Stimulated activated CD4-positive, alpha-beta T cell treated with anti-CD3 and anti-CD28 coated beads, Interleukin-12 subunit alpha, Interleukin-12 subunit beta, amount 100 ng/mL, for 48 hours (primary cell): ENCODE results near the gene CDC14B.
"Not testable (repeated sequence)": the region's sequence is repeated elsewhere in the genome, so short reads cannot be mapped to it uniquely, and the experiment has no call there.

Source experiments
- DNase-seq, 3 donors: peaks; one replicate each; pipeline ENCODE4 v3.0.0-alpha.2; 2020; ENCODE audit warnings: low read depth in 2 of 3, low spot score in 1 of 3

The CDC14B gene

DNA sequence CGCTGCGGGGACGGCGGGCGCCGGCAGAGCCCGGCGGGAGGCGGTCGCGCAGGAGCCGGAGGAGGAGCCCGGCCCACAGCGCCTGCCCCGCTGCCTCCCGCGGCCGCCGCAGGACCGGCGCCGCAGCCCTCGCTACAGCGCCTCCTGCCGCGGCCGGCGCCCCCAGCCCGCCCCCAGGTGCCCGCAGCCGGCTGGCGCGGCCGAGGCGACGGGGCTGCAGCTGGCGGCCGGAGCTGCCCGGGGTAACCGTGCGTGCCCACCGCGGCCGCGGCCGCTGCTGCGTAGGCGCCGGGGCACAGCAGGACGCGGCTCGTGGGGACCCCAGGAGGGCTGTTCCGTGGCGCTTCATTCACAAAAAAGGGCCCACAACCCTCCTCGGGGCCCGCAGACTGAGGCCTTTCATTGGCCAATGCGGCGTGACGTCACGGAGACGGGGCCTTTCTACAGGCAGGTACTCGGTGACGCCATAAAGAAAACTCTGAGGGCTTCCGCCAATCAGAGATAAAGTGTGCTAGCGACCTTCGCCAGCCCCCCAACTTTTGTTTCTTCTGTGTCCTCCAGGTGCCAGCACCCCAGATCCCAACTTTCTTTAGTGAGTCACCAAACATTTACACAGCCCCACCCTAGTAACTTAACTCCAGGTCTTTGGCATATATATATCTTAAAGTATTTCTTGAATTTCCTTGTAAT is at the start of gene CDC14B:
TSS of gene CDC14B (minus strand) at position 353 of the 690 bp plus-strand sequence. CDS start 465 bp downstream, outside the sequence.
- DNase-seq, result peak; percentile 51 to 67 (median 62)

DNA sequence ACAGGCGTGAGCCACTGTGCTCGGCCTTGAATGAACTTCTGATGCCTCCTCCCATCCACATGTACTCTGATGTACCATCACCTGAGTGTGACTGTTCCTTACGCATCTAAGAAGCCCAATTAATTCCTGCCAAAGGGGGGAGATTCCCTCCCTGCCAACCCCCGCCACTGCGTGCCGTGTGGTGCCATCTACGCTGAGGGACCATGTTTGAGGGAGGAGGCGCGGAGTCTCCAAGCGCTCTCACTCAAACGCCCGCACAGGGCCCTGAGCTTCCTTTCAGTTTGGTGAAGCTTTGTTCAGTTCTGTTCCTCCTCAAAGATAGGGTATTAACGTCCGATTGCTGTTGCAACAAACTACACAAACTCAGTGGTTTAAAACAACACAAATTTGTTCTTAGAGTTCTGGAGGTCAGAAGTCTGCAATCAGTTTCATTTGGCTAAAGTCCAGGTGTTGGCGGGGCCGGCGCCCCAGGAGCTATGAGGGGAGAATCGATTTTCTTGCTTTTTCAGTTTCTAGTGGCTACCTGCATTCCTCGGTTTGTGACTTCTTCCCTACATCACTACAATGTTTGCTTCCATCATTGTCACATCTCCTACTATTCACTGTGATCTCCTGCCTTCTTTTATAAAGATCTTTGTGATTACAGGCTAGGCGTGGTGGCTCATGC is 49.4 kb upstream of the CDC14B start:
- DNase-seq, result no peak

DNA sequence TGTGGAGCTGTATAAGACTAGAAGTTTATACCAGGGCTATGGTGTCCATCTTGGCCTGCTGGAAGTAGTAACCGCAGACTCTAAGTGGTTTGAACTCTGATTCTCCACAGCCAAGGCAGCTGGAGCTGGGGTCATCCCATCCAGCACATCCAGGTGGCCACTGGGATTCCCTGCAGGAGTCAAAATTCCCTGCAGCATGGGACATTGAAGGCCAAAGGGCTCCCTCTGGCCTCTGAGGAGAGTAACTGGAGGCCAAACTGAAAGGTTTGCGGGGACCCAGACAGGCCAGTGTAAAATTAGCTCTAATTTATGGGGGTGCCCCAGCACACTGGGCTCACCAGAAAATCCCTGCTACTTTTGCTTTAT is 47.7 kb upstream of the CDC14B start:
- DNase-seq, result no peak

DNA sequence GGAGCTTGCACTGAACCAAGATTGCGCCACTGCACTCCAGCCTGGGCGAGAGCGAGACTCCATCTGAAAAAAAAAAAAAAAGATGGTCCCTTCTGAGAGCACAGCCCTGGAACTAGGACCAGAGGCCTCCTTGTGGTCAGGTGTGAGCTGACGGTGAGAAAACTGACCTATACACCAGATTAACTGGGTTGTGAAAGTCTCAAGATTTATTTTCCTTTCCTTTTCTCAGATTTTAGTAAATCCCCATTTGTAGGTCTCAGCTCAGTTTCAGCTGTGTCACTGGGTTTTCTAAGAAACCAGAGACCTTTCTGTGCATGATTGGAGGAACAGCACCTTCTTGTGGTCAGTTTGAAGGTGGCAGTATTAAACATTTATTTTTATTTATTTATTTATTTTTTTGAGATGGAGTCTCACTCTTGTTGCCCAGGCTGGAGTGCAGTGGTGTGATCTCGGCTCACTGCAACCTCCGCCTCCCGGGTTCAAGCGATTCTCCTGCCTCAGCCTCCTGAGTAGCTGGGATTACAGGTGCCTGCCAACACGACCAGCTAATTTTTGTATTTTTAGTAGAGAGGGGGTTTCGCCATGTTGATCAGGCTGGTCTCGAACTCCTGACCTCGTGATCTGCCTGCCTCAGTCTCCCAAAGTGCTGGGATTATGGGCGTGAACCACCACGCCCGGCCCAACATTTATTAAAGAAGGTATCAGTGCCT is 47.2 kb upstream of the CDC14B start:
- DNase-seq, result peak in 1 of 3 donors; percentile 27

DNA sequence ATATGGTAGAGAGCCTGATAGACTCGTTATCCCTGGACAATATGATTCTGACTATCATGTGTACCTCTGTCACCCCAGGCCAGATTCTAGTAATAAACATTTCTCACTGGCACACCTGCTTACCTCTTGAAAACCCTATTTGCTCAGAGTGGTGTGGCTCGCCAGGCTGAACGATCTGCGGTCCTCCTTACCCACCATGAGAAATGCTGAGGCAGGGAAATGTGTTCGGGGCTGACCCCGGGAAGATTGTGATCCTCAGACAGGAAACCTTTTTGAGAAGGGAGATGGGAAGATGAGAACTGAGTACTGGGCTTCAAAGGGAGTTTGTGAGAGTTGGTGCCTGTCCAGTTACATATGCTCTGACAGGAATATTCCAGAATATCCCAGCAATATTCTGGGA is 46.1 kb upstream of the CDC14B start:
- no peak for DNase-seq

DNA sequence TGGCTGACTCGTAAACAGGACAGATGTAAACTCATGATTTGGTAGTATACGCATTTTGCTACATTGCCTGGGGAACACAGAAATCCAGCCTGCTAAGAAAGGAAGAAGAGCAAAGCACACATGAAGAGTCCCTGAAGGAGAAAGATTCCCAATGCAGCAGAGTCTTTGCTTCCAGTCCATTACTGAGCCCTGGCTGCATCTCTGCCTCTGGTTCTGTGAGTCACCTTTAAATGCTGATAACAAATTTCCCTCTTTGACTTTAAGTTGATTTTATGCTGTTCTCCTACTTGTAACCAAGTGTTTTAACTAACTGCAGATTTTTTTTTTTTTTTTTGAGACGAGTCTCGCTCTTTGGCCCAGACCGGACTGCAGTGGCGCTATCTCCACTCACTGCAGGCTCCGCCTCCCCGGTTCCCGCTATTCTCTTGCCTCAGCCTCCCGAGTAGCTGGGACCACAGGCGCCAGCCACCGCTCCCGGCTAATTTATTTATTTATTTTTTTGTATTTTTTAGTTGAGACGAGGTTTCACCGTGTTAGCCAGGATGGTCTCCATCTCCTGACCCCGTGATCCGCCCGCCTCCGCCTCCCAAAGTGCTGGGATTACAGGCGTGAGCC is 44.0 kb upstream of the CDC14B start:
- no peak for DNase-seq

DNA sequence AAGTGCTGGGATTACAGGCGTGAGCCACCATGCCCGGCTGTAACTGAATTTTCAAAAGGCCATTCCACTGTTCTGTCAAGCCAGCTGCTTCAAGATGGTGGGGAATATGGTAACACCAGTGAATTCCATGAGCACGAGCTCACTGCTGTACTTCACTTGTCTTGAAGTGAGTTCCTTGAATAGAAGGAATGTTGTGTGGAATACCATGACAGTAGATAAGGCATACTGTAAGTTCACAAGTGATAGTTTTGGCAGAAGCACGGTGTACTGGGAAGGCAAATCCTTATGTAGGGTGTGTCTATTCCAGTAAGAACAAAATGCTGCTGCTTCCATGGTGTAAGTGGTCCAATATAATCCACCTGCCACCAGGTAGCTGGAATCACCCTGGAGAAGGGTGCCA is 42.1 kb upstream of the CDC14B start:
- DNase-seq, result no peak

DNA sequence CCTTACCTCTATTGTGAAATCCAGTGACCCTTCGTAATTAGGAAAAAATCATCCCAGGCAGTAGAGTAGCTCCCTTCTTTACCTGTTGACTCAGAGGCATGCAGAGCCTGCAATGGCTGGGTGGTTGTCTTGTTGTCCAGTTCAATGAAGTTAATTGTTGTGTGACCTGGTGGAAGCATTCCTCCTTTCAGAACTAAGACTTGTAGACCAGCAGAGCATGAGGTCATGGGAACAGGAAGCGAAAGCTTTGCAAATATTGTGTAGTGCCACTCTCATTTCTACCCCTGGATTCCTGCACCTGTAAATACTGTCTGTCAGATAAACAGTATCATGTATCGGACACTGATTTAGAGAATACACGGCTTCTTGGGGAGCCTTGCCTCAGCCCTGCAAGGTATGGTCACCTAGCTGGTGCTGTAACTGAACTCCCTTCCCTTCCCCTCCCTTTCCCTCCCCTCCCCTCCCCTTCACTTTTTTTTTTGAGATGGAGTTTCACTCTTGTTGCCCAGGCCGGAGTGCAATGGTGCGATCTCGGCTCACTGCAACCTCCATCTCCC is 41.1 kb upstream of the CDC14B start:
- no peak for DNase-seq

DNA sequence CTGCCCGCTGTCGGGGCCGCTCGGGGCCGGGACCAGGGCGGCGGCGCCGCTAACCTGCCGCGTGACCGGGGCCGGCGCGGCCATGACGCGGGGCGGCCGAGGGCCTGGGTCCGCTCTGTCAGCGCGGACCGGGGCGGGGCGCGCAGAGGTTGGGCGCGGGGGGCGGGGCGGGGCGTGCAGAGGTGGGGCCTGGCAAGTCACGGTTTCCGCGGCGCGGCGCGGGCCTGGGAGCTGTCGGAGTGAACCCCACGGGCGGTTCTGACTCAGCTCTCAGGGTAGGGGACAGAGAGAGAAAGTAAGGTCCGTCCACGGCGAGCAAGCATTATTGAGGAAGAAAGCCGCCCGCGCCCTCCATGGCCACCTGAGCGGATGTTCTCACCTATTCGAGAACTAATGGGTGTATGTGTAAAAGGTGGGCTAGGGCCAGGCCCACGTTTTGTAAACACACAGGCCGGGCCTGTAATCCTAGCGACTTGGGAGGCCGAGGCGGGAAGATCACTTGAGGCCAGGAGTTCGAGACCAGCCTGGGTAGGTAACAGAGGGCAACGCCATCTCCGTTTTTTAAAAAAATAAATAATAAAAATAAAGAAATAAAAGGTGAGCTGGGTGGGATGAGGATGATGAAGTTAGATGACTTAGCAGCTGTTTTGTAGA is 35.7 kb upstream of the CDC14B start, which contains the start of gene PRXL2C:
TSS of gene PRXL2C (minus strand) at position 120 of the 654 bp plus-strand sequence. CDS start at position 84, 36 bp downstream.
- DNase-seq, result peak; percentile 49 to 84 (median 73)

DNA sequence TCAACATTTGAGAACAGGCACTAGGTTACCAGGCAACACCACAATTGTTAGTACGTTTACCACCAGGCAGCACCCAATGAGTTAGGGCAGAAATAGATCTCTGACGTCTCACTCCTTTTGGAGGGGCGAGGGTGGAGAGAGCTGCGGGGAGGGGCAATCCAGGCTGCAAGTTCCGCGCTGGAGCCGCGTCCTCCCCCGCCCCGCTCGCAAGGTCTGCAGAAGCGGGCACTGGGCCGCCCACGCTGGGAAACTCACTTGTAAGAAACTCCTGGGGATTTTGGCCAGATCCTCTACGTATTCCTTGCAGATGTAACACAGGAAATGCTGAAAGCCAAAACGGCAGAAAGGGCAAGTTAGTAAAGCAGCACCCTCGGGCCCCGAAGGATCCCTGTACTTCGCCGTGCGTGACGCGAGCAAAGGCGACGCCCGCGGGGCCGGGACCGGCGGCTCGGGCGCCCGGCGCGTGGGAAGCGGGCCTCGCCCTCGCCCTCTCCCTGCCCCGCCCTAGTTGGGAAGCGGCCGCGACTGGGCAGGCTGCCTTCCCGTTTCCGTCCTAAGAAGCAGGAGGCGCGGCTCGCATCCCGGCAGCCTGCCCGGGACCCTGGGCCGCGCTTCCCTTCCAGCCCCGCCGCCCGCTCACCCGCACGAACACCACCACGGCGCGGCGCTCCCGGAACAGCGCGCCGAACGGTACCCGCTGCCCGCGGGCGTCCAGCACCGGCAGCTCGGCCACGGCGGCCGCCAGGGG is 35.0 kb upstream of the CDC14B start:
- DNase-seq, result peak; percentile 25 to 45 (median 31)

DNA sequence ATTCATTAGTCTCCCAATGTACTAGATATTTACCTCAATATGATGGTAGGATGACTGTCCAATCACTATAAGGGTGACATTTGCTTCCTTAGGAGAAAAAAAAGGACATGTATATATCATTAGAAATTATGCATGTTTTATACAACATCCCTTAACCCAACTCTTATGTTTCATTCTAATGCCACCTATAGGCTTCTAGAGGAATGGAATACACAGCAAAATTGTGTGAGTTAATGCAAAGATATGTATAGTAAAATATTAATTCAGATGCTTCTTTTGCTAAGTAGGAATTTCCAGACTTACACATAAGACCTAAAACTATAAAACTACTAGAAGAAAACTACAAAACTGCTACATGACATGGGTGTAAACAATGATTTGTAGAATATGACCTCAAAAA is 32.0 kb upstream of the CDC14B start:
- no peak for DNase-seq

DNA sequence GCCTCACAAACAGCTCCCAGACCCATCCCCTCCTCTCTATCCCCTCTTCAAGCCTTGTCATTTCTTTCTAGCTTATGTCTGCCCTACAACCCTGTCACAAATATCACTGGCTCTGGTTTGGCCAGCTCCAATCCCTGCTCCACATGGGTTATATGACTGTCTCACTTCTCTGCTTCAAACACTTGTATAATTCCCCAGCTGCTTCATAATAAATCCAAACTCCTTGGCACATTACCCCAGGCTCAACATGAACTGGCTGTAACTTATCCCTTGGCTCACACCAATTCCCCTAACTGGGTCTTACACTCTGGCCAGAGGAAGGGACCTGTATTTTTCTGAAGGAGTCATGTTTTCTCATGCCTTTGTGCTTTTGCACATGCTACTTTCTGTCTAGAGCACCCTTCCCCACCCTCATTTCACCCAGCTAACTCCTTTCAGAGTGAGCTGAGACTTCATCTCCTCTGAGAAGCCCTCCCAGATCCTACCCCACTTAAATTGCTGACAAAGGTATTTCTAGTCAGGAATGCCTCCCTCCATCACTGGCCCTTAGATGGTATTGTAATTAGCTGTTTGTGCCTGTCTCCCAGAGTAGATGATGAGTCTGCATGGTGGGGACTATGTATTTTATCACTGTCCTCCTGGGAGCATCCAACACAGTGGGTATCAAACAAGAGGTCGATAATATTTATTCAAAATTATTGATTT is 30.1 kb upstream of the CDC14B start:
- no peak for DNase-seq

DNA sequence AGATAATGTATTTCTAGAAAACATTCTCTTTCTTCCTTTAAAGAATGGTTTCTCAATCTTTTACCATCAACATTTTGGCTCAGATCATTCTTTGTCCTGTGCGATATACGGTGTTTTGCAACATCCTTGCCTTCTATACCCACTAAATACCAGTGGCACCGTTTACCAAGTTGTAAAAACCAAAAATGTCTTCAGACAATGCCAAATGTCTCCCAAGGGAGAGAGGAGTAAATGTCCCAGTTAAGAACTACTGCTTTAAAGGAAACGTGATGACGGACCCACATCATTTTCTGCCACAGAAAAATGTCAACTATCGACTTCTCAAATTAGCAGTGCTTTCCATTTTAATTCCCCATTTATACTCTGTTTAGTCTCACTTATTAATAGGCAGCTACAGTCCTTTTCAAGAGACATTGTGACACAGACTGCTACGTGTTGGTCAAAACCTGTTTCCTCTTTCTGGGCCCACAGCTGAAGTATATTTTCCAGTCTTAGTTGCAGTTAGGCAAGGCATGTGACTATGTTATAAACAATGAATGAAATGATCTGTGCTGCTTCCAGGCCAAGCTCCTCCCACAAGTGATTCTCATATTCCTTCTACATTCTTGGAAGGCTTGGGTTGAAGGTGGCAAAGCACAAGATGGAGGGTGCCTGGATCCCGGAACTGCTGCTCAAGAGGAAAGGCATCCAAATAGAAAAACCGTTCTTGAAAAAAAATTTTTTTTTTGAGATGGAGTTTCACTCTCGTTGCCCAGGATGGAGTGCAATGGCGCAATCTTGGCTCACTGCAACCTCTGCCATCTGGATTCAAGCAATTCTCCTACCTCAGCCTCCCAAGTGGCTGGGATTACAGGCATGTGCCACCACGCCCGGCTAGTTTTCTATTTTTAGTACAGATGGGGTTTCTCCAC is 26.7 kb upstream of the CDC14B start:
- DNase-seq, result no peak

DNA sequence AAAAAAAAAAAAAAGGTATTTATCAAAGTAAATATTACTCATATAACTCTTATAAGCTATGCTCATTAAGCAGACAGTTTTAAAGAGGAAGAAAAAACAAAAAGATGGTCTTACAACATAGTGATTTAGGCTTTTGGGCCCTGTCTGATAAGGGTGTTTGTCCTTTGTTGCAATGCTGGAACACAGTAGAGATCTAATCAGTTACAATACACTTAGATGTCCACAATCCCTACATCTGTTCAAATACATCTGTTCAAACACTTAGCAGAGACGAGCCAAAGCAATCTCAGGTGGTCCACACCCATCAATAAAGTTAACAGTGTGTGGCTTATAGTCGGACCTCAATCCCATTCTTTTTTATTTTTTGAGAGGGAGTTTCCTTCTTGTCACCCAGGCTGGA is 24.5 kb upstream of the CDC14B start:
- DNase-seq, result no peak

DNA sequence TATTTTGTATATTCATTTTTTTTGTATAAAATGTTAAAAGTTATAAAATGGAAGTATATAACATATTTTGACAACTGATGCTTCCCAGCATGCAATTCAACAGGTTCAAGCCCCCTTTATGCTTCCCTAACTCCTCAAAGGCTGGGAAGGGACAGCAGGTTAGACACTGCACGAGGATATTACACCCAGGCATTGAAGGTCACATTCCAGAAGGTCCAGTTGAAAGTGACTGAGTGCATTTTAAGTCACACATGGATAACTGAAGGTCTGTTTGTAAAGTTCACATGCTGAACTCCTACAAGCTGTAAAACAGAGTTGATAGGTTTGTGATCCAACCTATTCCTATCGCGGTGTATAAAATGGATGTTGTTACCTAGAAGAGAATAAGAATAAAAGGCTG is 21.9 kb upstream of the CDC14B start:
- DNase-seq, result no peak

DNA sequence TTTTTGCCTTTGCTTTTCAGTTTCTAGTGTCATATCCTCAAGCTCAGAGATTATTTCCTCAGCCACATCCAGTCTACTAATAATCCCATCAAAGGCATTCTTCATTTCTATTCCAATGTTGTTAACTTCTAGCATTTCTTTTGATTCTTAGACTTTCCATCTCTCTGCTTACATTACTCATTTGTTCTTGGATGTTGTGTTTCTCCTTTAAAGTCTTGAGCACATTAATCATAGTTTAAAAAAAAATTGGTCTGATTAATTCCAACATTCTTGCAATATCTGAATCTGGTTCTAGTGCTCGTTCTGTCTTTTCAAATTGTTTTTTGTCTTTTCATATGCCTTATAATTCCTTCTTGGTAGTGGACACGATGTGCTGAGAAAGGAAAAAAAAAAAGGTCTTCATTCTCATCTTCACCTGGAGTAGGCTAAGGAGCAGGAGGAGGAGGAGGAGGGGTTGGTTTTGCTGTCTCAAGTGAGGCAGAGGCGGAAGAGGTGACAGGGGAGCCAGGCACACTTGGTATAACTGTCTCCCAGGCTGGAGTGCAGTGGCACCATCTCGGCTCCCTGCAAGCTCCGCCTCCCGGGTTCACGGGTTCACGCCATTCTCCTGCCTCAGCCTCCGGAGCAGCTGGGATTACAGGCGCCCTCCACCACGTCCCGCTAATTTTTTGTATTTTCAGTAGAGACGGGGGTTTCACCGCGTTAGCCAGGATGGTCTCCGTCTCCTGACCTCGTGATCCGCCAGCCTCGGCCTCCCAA is 19.1 kb upstream of the CDC14B start:
- DNase-seq, result no peak

DNA sequence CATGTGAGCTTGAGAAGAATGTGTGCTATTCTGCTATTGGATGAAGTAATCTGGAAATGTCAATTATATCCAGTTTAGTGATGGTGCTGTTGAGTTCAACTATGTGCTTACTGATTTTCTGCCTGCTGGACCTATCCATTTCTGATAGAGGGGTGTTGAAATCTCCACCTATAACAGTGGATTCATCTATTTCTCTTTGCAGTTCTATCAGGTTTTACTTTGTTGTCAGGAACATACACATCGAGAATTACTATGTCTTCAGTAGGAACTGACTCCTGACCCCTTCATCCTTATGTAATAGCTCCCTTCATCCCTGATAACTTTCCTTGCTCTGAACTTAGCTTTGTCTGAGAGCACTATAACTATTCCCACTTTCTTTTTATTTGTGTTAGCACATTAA is 16.7 kb upstream of the CDC14B start:
- no peak for DNase-seq

DNA sequence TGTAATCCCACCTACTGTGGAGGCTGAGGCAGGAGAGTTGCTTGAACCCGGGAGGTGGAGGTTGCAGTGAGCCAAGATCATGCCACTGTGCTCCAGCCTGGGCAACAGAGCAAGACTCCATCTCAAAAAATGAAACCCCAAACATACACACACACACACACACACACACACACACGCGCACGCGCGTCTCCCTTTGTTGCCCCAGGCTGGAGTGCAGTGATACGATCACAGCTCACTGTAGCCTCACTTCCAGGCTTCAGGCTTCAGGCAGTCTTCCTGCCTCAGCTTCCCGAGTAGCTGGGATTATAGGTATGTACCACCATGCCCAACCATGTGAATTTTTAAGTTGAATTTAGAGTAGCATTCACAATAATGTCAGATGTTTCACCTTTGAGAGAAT is 13.9 kb upstream of the CDC14B start:
- not testable (repeated sequence) for DNase-seq
